Astrocyte (in vitro differentiated cells and primary cell): ENCODE measurements around the gene ZIC4.

Experiments used
- CTCF ChIP-seq: IDR thresholded peaks from 2 replicates; pipeline ENCODE4 v1.5.1; 2011; ENCODE audit warnings: low read depth, mild to moderate bottlenecking, inconsistent platforms, low read length, moderate library complexity; ENCODE audit not compliant: insufficient read depth
- EZH2 ChIP-seq: IDR thresholded peaks from 2 replicates; pipeline ENCODE4 v1.6.1; 2012; ENCODE audit warnings: mild to moderate bottlenecking, low read length, inconsistent platforms; ENCODE audit not compliant: insufficient read depth

- TF ChIP-seq CTCF, result no peak
- TF ChIP-seq EZH2, result no peak
Measured at GRCh38 chr3:147356145-147356908, 50.0 kb downstream of the ZIC4 start.
